Measurements from ENCODE around the gene LRR1. TPM values are rescaled to one million over a fixed set of nuclear protein-coding genes. Genes with fewer than 3 reads are reported as not detected.

Gene LRR1
- polyA plus RNA-seq, 2 of the 4 experiments (the other 2 are of a cell fraction) = 50.7 to 52.8 TPM

DNA sequence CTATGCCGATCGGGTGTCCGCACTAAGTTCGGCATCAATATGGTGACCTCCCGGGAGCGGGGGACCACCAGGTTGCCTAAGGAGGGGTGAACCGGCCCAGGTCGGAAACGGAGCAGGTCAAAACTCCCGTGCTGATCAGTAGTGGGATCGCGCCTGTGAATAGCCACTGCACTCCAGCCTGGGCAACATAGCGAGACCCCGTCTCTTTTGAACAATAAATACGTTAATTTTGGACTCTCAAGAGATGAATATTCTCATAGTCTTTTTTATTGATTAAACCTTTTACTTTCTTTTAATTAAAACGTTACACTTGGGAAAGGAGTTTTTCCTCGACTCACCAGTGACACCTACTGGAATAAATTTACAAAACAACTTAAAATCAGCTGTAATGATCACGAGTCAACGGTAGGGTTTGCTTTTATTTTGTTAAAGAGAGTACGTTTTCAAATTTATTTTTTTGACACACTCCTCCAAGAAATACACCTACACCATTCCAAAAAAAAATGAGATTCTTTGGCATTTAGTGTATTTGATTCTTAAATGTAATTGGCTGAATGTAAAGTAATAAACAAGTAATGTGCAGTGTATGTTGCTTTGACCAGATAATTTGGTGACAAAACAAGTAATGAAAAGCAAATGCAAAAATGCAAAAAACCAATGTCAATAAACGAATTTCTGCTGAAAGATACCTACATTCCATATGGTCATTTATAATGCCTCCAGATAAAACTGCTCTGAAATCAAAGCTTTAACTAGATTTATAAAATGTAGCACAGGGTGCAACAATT, 11.9 kb upstream of the LRR1 start (continued):
- TF ChIP-seq CHD2 (IDR thresholded peaks at IDR 0.05; ENCODE audit: low read length, partially characterized antibody) (no peak), ZC3H11A (IDR thresholded peaks at IDR 0.05) (no peak), EHMT2 (IDR thresholded peaks at IDR 0.05; ENCODE audit: low read depth) (no peak), RAD21 (conservative IDR thresholded peaks at IDR 0.05 in 1 of 2, IDR thresholded peaks at IDR 0.05 in 1 of 2) (peak; percentile 32 to 33; a peak in 1 of 5 replicates), HOXB13 (CRISPR knock-in tag; IDR thresholded peaks at IDR 0.05; ENCODE audit: low read depth) (no peak), ZNF302 (CRISPR knock-in tag; IDR thresholded peaks at IDR 0.05) (no peak), POLR2AphosphoS2 (conservative IDR thresholded peaks at IDR 0.05; ENCODE audit: low read length) (no peak), HOXA7 (CRISPR knock-in tag; IDR thresholded peaks at IDR 0.05) (no peak), RARB (CRISPR knock-in tag; IDR thresholded peaks at IDR 0.05) (no peak)
- TF ChIP-seq, protein P1, sequence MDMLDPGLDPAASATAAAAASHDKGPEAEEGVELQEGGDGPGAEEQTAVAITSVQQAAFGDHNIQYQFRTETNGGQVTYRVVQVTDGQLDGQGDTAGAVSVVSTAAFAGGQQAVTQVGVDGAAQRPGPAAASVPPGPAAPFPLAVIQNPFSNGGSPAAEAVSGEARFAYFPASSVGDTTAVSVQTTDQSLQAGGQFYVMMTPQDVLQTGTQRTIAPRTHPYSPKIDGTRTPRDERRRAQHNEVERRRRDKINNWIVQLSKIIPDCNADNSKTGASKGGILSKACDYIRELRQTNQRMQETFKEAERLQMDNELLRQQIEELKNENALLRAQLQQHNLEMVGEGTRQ (IDR thresholded peaks at IDR 0.05) = no peak
- TF ChIP-seq, protein P2, sequence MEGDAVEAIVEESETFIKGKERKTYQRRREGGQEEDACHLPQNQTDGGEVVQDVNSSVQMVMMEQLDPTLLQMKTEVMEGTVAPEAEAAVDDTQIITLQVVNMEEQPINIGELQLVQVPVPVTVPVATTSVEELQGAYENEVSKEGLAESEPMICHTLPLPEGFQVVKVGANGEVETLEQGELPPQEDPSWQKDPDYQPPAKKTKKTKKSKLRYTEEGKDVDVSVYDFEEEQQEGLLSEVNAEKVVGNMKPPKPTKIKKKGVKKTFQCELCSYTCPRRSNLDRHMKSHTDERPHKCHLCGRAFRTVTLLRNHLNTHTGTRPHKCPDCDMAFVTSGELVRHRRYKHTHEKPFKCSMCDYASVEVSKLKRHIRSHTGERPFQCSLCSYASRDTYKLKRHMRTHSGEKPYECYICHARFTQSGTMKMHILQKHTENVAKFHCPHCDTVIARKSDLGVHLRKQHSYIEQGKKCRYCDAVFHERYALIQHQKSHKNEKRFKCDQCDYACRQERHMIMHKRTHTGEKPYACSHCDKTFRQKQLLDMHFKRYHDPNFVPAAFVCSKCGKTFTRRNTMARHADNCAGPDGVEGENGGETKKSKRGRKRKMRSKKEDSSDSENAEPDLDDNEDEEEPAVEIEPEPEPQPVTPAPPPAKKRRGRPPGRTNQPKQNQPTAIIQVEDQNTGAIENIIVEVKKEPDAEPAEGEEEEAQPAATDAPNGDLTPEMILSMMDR (IDR thresholded peaks at IDR 0.05) = peak; percentile 99

DNA sequence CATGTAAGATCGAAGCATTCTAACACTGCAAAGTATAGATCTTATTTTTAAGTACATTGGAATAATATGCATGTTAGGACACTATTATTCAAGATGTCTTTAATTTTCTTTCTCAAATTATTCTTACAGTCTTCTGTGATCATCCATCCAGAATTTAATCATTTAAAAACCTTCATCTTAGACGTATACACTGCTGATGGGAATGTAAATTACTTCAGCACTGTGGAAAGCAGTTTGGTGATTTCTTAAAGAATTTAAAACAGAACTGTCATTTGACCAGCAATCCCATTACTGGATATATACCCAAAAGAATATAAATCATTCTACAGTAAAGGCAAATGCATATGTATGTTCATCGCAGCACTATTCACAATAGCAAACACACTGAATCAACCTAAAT, 9.4 kb upstream of the LRR1 start:
- 88% methylated on average over 3 of the region's 3 CpGs for WGBS (ENCODE audit: missing lambda C conversion rate)
- FAIRE-seq (no peak), ATAC-seq (no peak), DNase-seq (ENCODE audit: low read depth in 1 of 2, low spot score in 1 of 2) (no peak)
- no peak overlapping the region for H3K27ac ChIP-seq
- CTCF ChIA-PET = interaction anchor here (1.1 kb wide), 1 partner anchor 9 kb away, joined by 4 read pairs; the partner anchor contains the start of gene LRR1
- POLR2A ChIA-PET = interaction anchor here (0.6 kb wide), 1 partner anchor 12 kb away, joined by 3 read pairs; no protein-coding TSS in a partner anchor
- TF ChIP-seq FOXS1 (CRISPR knock-in tag; IDR thresholded peaks at IDR 0.05) = no peak
- no peak for TF ChIP-seq RCOR1 (IDR thresholded peaks at IDR 0.05; ENCODE audit: low read depth, low read length)
- TF ChIP-seq, protein P3, sequence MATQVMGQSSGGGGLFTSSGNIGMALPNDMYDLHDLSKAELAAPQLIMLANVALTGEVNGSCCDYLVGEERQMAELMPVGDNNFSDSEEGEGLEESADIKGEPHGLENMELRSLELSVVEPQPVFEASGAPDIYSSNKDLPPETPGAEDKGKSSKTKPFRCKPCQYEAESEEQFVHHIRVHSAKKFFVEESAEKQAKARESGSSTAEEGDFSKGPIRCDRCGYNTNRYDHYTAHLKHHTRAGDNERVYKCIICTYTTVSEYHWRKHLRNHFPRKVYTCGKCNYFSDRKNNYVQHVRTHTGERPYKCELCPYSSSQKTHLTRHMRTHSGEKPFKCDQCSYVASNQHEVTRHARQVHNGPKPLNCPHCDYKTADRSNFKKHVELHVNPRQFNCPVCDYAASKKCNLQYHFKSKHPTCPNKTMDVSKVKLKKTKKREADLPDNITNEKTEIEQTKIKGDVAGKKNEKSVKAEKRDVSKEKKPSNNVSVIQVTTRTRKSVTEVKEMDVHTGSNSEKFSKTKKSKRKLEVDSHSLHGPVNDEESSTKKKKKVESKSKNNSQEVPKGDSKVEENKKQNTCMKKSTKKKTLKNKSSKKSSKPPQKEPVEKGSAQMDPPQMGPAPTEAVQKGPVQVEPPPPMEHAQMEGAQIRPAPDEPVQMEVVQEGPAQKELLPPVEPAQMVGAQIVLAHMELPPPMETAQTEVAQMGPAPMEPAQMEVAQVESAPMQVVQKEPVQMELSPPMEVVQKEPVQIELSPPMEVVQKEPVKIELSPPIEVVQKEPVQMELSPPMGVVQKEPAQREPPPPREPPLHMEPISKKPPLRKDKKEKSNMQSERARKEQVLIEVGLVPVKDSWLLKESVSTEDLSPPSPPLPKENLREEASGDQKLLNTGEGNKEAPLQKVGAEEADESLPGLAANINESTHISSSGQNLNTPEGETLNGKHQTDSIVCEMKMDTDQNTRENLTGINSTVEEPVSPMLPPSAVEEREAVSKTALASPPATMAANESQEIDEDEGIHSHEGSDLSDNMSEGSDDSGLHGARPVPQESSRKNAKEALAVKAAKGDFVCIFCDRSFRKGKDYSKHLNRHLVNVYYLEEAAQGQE (IDR thresholded peaks at IDR 0.05) = peak; percentile 67; the same call in 1 of the 2 replicates
- no peak for TF ChIP-seq ZNF302 (CRISPR knock-in tag; IDR thresholded peaks at IDR 0.05)
- H3K4me1 ChIP-seq = peaks cover 2% of the 10 kb centered on the region; the same call in 2 of the 3 replicates
- H3K9me3 ChIP-seq = no peaks in the 10 kb centered on the region
- no peak overlapping the region for H3K4me2 ChIP-seq
- H3K4me3 ChIP-seq = no peak overlapping the region

DNA sequence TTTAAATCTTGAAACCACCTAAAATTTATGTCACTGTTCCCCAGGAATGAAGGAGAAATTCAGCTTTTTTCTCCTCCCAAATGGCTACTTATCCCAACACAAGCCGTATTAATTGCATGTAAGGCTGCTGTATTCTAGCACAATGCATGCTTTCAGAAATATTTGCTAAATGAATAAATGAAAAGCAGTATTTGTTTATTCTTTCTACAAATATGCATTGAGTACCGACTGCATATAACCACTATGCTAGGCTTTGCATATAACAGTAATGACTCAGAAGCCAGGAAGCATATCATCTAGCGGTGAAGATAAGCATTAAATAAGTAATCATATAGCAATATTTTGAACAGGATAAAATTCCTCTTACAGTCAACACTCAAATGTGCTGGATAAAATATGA, 5.7 kb upstream of the LRR1 start:
- POLR2A ChIA-PET = no interaction called here
- no peak for FAIRE-seq

More for the DNA sequence above, 5.7 kb upstream of the LRR1 start:
- Histone ChIP-seq H3K4me3 (no peak overlapping the region), H3K9me3 (no peaks in the 10 kb centered on the region), H3K4me1 (0 out of 3 replicates have a peak, but pooled peaks cover 7% of the 10 kb centered on the region), H3K4me2 (no peak overlapping the region), H3K27ac (no peak overlapping the region)
- ATAC-seq (peak in 1 of 2 experiments; percentile 32; a peak in 1 of 6 replicates), DNase-seq (ENCODE audit: low read depth in 1 of 2, low spot score in 1 of 2) (no peak)
- CTCF ChIA-PET = interaction anchor here (0.9 kb wide), 1 partner anchor 41 kb away, joined by 5 read pairs; no protein-coding TSS in a partner anchor
- TF ChIP-seq EHMT2 (IDR thresholded peaks at IDR 0.05; ENCODE audit: low read depth) (no peak), RFX5 (IDR thresholded peaks at IDR 0.05) (no peak), ZFP36 (IDR thresholded peaks at IDR 0.05; ENCODE audit: borderline replicate concordance, partially characterized antibody) (no peak), FOSB (CRISPR knock-in tag; IDR thresholded peaks at IDR 0.05) (no peak), ZC3H11A (IDR thresholded peaks at IDR 0.05) (no peak)
- 37% methylated on average over 3 of the region's 3 CpGs for WGBS (ENCODE audit: missing lambda C conversion rate)
